ENCODE measurements around the gene USP4.

DNA sequence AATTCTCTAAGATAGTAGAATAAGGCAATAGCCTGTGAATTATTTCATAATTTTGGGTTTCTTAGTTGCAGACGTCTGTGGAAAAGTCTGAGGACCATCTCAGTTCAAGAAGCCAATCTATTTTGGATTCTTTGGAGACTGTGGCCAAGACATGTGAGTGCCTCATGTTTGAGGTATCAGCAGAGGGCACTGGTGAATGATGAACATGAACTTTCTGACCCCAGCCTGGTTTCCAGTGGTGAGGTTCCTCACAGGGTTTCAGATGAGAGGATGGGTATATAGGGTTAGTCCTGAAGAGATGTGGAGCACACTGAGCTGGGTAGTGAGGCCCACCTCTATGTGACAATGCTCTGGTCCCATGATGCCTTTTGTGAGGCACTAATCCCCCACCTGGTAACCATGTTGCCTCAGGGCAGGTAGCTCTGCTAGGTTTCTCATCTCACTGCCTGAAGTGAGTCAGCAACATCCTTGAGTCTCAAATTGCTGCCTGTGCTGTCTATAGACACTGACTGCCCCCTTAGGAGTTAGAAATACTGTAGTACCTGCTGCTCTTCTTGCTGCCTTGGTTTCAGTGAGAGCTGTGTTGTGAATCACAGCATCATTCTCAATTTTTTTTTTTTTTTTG, 95.2 kb downstream of the USP4 start:
- TF ChIP-seq, protein P1, sequence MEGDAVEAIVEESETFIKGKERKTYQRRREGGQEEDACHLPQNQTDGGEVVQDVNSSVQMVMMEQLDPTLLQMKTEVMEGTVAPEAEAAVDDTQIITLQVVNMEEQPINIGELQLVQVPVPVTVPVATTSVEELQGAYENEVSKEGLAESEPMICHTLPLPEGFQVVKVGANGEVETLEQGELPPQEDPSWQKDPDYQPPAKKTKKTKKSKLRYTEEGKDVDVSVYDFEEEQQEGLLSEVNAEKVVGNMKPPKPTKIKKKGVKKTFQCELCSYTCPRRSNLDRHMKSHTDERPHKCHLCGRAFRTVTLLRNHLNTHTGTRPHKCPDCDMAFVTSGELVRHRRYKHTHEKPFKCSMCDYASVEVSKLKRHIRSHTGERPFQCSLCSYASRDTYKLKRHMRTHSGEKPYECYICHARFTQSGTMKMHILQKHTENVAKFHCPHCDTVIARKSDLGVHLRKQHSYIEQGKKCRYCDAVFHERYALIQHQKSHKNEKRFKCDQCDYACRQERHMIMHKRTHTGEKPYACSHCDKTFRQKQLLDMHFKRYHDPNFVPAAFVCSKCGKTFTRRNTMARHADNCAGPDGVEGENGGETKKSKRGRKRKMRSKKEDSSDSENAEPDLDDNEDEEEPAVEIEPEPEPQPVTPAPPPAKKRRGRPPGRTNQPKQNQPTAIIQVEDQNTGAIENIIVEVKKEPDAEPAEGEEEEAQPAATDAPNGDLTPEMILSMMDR (IDR thresholded peaks at IDR 0.05): no peak
- TF ChIP-seq POLR2A (IDR thresholded peaks at IDR 0.05): no peak
